ENCODE data around the gene USP8.

DNA sequence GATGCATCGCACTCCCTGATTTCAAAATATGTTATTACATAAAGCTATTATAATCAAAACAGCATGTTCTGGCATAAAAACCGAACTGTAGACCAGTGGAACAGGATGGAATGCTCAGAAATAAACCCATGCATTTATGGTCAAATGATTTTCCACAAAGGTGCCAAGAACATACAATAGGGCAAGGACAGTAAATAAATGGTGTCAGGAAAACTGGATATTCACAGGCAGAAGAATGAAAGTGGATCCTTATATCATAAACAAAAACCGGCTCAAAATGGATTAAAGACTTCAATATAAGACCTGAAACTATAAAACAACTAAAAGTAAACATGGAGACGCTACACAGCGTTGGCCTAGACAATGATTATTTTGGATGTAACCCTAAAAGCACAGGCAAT lies 99.6 kb downstream of the USP8 start:
- TF ChIP-seq, protein P1, sequence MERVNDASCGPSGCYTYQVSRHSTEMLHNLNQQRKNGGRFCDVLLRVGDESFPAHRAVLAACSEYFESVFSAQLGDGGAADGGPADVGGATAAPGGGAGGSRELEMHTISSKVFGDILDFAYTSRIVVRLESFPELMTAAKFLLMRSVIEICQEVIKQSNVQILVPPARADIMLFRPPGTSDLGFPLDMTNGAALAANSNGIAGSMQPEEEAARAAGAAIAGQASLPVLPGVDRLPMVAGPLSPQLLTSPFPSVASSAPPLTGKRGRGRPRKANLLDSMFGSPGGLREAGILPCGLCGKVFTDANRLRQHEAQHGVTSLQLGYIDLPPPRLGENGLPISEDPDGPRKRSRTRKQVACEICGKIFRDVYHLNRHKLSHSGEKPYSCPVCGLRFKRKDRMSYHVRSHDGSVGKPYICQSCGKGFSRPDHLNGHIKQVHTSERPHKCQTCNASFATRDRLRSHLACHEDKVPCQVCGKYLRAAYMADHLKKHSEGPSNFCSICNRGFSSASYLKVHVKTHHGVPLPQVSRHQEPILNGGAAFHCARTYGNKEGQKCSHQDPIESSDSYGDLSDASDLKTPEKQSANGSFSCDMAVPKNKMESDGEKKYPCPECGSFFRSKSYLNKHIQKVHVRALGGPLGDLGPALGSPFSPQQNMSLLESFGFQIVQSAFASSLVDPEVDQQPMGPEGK (CRISPR knock-in tag; IDR thresholded peaks at IDR 0.05; ENCODE audit: borderline replicate concordance) = no peak
- TF ChIP-seq, protein P2, sequence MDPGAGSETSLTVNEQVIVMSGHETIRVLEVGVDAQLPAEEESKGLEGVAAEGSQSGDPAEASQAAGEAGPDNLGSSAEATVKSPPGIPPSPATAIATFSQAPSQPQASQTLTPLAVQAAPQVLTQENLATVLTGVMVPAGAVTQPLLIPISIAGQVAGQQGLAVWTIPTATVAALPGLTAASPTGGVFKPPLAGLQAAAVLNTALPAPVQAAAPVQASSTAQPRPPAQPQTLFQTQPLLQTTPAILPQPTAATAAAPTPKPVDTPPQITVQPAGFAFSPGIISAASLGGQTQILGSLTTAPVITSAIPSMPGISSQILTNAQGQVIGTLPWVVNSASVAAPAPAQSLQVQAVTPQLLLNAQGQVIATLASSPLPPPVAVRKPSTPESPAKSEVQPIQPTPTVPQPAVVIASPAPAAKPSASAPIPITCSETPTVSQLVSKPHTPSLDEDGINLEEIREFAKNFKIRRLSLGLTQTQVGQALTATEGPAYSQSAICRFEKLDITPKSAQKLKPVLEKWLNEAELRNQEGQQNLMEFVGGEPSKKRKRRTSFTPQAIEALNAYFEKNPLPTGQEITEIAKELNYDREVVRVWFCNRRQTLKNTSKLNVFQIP (CRISPR knock-in tag; IDR thresholded peaks at IDR 0.05; ENCODE audit: borderline replicate concordance, low read depth) = no peak
- TF ChIP-seq ISL1 (CRISPR knock-in tag; IDR thresholded peaks at IDR 0.05) = no peak
- no peak for TF ChIP-seq ZFP3 (CRISPR knock-in tag; IDR thresholded peaks at IDR 0.05)
- no peak for TF ChIP-seq PPARA (CRISPR knock-in tag; IDR thresholded peaks at IDR 0.05; ENCODE audit: borderline replicate concordance)
- no peak for TF ChIP-seq ZC3H10 (CRISPR knock-in tag; IDR thresholded peaks at IDR 0.05)
- TF ChIP-seq ZNF8 (CRISPR knock-in tag; IDR thresholded peaks at IDR 0.05) = no peak
- TF ChIP-seq ARNTL (CRISPR knock-in tag; IDR thresholded peaks at IDR 0.05; ENCODE audit: borderline replicate concordance, low read depth) = no peak
- no peak for TF ChIP-seq ZFP30 (CRISPR knock-in tag; IDR thresholded peaks at IDR 0.05)
- TF ChIP-seq ZNF565 (CRISPR knock-in tag; conservative IDR thresholded peaks at IDR 0.05; ENCODE audit: low read depth) = no peak
- TF ChIP-seq, protein P3, sequence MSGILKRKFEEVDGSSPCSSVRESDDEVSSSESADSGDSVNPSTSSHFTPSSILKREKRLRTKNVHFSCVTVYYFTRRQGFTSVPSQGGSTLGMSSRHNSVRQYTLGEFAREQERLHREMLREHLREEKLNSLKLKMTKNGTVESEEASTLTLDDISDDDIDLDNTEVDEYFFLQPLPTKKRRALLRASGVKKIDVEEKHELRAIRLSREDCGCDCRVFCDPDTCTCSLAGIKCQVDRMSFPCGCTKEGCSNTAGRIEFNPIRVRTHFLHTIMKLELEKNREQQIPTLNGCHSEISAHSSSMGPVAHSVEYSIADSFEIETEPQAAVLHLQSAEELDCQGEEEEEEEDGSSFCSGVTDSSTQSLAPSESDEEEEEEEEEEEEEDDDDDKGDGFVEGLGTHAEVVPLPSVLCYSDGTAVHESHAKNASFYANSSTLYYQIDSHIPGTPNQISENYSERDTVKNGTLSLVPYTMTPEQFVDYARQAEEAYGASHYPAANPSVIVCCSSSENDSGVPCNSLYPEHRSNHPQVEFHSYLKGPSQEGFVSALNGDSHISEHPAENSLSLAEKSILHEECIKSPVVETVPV (CRISPR knock-in tag; IDR thresholded peaks at IDR 0.05) = no peak

All from SK-N-SH treated with all-trans-retinoic acid at 6 μM for 48 hours (cell line).